Activated T-cell treated with anti-CD3 and anti-CD28 coated beads for 48 hours (primary cell): ENCODE data around the gene ZFYVE28.

Source experiments
- DNase-seq: peaks from one replicate; pipeline ENCODE4 v3.0.0-alpha.2; 2020; ENCODE audit warnings: low read depth

ZFYVE28 gene

DNA sequence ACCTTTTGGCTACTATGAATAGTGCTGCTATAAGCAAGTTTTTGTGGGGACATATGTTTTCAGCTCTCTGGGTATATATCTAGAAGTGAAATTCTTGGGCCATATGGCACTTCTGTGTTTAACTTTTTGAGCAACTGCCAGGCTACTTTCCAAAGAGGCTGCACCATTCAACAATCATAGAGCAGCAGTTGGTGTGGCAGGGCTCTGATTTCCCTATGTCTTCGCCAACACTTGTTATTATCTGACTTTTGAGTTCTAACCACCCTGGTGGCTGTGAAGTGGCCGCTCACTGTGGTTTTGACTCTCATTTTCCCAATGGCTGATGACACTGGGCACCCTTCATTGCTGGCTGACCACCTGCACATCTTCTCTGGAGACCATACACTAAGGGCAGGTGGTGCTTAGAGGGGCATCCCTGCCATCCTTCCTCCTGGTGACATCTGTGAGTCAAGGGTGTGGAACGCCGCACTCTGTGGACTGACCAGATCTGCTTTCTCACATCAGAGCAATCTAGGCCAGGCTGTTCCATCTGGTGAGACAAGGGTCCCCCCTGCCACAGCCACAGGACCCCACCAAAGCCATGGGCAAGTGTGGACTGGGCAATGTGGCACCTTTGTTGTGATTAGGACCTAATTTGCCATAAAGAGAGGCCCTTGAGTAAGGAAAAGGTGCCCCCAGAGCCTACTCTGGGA, 49.6 kb downstream of the ZFYVE28 start:
- no peak for DNase-seq

- DNase-seq: no peak
Observed at GRCh38 chr4:2367626-2368025, 50.8 kb downstream of the ZFYVE28 start.

- DNase-seq: no peak
Observed at GRCh38 chr4:2366252-2367192, 51.9 kb downstream of the ZFYVE28 start.

- DNase-seq: no peak
Observed at GRCh38 chr4:2365913-2366210, 52.6 kb downstream of the ZFYVE28 start.

DNA sequence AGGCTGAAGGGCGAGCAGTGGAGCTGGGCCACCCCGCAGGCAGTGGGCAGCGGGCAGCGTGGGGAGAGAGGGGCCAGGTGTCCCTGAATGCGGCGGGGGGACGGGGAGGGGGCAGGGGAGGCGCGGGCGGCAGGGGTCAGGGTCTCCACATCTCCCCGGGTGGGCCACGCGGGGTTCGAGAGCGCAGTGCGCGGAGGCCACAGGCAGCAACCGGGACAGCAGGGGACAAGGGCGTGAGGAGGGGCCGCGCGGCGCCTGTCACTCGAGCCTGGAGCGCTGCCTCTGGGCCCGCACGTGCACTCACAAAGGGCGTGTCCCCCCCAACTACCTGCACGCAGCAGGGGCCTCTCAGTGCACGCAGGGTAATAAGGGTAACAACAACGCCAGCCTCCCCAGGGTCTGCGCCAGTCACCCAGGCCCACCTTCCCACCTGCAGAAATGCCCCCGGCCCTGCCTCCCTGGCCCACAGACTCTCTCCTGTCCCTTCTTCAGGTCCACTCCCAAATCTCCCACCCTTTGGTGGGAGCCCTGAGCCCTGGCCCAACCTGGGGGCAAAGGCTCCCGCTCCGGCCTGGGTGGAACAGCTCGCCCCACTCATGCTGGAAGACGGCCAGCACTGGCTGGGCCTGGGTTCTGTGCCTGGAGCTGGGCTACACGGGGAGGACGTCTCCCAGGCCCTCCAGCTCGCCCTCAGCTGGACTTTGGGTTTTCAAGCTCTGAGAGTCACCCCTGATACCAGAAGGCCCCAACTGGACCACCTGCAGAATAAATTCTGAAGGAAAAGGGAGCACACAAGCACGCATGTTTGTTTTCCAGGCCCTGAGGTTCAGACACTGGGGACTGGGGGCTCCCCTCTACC, 53.2 kb downstream of the ZFYVE28 start:
- DNase-seq: no peak

- peak; percentile 60 for DNase-seq
Observed at GRCh38 chr4:2364654-2365053, 53.8 kb downstream of the ZFYVE28 start.

- DNase-seq: no peak
Observed at GRCh38 chr4:2363951-2364653, 54.3 kb downstream of the ZFYVE28 start.

- DNase-seq: no peak
Observed at GRCh38 chr4:2363056-2363721, 55.3 kb downstream of the ZFYVE28 start.

GRCh38 chr4:2362266-2363055, 56.0 kb downstream of the ZFYVE28 start:
- DNase-seq: no peak

DNA sequence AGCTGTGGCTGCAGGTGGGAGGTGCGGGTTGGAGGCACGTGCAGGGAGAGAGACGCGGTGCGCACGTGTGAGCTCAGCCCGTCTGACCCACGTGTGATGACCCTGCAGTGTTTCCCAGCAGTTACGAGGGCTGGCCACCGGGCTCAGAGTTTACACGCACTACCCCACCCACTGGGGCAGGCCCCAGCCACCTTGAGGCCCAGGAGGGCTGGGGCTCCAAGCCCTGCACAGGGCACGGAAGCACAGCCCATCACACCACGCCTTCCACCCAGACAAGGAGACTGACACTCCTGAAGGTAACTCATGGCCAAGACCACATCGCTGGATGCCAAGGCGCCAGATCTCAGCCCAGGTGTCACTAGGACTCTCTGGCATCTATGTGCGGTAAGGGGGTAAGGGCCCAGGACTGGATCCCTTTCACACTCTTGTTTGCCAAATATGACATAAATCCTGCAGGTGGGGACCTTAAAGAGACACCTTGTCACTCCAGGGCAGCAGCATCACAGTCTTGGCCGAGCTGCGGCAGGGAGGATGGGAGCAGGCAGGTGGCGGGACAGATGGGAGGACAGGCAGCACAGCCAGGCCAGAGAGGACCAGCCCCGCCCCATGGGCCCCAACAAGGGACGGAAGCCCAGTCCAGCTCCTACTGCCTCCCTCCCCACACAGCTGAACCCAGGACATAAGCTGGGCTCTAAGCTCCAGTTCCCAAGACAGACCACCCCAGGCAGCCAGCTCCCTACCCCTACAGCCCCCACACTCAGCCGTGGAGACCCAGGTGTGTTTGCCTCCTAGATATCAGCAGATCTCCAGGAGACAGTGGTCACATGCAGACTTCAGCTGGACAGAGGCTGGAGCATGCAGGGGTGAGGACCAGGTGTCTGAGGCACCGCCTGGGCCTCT, 56.8 kb downstream of the ZFYVE28 start:
- DNase-seq: no peak

- DNase-seq: no peak
Observed at GRCh38 chr4:2360396-2360730, 58.1 kb downstream of the ZFYVE28 start.

GRCh38 chr4:2359591-2360395, 58.7 kb downstream of the ZFYVE28 start:
- no peak for DNase-seq

DNA sequence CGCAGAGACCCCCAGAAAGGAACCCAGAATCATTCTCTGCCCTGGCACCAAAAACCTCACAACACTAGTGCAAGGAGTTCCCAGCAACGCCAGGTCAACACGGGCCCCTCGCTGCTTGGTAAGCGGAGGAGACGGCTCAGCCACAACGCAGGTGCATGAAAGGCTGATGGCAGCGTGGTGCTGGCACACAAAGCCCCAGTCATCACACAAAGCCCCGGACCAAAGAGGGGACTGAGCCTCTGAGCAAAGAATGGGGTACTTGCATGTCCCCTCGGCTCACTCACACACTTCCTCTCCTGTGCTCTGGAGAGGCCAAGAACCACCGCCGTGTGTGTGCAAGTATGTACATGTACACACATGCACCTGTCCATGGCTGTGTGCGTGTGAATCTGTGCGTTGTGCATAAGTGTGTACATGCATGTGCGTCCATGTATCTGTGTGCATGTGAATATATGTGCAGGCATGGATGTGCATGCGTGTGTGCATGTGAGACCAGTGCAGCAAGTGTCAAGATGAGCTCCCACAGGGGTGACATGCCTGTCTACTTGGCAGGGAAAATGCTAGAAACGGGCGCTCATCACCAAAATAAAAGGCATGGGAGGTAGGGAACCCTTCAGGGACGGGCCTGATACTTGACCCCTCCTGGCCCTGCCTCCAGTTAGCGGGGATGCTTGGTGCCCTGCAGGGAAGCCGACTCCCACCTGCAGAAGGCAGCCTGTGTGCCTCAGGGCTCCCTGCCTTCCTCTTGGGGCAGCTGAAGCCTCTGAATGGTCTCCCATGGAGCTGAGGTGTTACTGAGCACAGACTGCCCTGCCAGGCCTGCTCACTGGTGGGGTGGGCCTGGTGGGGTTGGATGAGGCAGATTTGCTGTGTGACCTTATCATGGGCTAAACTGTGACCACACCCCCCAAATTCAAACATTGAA, 60.4 kb downstream of the ZFYVE28 start:
- DNase-seq: no peak

DNA sequence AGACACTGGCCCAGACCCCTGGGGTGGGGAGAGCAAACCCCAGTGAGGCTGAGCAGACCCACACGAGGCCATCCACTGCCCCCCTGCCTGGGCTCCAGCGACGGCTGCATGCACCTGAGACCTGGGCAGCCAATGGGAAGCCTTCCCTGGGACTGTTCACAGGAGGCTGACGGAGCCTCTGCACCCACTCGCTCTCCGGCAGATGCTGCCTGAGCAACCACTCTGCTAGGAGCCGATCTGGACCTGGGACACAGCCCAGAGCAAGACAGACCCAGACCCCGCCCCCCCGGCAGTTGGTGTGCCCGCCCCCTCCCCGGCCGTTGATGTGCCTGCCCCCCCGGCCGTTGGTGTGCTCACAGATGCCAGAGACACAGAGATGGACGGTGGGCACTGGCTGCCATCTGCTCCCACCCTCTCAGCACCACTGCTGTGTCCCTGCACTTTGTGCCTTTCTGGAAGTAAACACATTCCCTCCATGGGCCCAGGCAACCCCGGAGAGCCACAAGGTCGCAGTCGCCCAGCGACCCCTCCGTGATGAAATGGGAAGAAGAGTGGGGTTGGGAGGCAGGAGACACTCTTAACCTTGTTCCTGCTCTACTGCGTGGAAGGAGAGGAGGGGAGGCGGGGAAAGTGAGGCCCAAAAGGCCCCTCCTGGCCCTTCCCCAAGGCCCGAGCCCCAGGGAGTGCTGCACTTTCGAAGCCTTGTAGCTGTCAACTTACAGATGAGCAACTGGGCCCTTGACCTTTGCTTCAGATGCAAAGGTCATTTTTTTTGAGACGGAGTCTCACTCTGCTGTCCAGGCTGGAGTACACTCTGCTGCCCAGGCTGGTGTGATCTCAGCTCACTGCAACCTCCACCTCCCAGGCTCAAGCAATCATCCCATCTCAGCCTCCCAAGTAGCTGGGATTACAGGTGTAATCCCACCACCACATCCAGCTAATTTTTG, 62.0 kb downstream of the ZFYVE28 start:
- no peak for DNase-seq

- DNase-seq: no peak
Observed at GRCh38 chr4:2354760-2355159, 63.7 kb downstream of the ZFYVE28 start.

DNA sequence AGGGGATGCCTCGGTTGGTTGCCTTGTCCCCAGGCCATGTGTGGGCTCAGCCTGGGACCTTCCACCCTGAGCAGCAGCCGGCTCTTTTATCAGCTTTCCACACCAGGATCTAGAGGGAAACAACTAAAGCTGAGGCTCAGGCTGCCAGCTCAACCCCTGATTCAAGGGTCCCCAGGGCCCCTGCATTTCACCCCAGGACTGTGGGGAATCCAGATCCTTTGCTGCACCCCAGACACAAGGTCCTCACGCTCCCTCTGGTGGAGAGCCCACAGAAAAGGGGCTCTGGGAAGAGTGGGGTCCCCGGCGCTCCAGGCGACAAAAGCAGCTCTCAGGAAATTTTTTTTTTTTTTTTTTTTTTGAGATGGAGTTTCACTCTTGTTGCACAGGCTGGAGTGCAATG, 64.3 kb downstream of the ZFYVE28 start:
- no peak for DNase-seq
